CD4-positive, CD25-positive, alpha-beta regulatory T cell (primary cell): ENCODE measurements around the gene TRIM73. TPM values are rescaled to one million over a fixed set of nuclear protein-coding genes. Genes with fewer than 3 reads are reported as not detected.
"Not testable (repeated sequence)": the region's sequence is repeated elsewhere in the genome, so short reads cannot be mapped to it uniquely, and the experiment has no call there.

ENCODE experiments used
- ATAC-seq, 2 donors: fragments of 150-1000 bp; cut with Tn5 transposase; one replicate each; pipeline ENCODE4 v1.10.0; 2021; ENCODE audit warnings: low read depth in 2 of 2, moderate number of reproducible peaks in 2 of 2, moderate library complexity in 1 of 2
- DNase-seq, 3 donors: peaks; one replicate each; pipeline versions ENCODE4 v3.0.0 to v3.0.0-alpha.2; 2012 to 2022; ENCODE audit warnings: mixed read lengths in 1 of 3
- H3K27ac ChIP-seq: one replicate; pipeline ENCODE4 v1.7.0; 2013; ENCODE audit warnings: mild to moderate bottlenecking, low read length; ENCODE audit not compliant: insufficient read depth, poor library complexity, severe bottlenecking
- H3K27me3 ChIP-seq: one replicate; pipeline ENCODE4 v1.7.0; 2013; ENCODE audit warnings: low read length; ENCODE audit not compliant: control insufficient read depth, insufficient read depth
- H3K36me3 ChIP-seq: one replicate; pipeline ENCODE4 v1.7.0; 2013; ENCODE audit warnings: mild to moderate bottlenecking, low read length, moderate library complexity; ENCODE audit not compliant: control insufficient read depth, insufficient read depth
- H3K4me1 ChIP-seq: 2 replicates; pipeline ENCODE4 v1.7.0; 2013; ENCODE audit warnings: mild to moderate bottlenecking, low read length; ENCODE audit not compliant: insufficient read depth, control insufficient read depth, poor library complexity, severe bottlenecking
- H3K4me3 ChIP-seq: one replicate; pipeline ENCODE4 v1.7.0; 2013; ENCODE audit warnings: low read depth, mild to moderate bottlenecking, low read length, moderate library complexity
- H3K9me3 ChIP-seq, 2 experiments: 1 replicate in 1 of 2; 2 replicates in 1 of 2; pipeline ENCODE4 v1.7.0; 2013; ENCODE audit warnings: low read length in 2 of 2, mild to moderate bottlenecking in 1 of 2, moderate library complexity in 1 of 2; ENCODE audit not compliant: control insufficient read depth in 2 of 2
- H3K27ac Mint-ChIP-seq, 3 donors: one replicate each; pipeline ENCODE4 v1.8.0; 2020 to 2022; ENCODE audit warnings: mild to moderate bottlenecking in 3 of 3, mixed read lengths in 3 of 3, moderate library complexity in 2 of 3
- H3K27me3 Mint-ChIP-seq: one replicate; pipeline ENCODE4 v1.8.0; 2022; ENCODE audit warnings: mild to moderate bottlenecking, mixed read lengths
- H3K36me3 Mint-ChIP-seq: one replicate; pipeline ENCODE4 v1.8.0; 2020; ENCODE audit warnings: mixed read lengths
- H3K4me1 Mint-ChIP-seq, 4 donors: one replicate each; pipeline ENCODE4 v1.8.0; 2020 to 2022; ENCODE audit warnings: mixed read lengths in 4 of 4, mild to moderate bottlenecking in 1 of 4
- H3K4me3 Mint-ChIP-seq, 4 donors: one replicate each; pipeline ENCODE4 v1.8.0; 2020 to 2022; ENCODE audit warnings: mild to moderate bottlenecking in 4 of 4, mixed read lengths in 4 of 4, moderate library complexity in 3 of 4
- H3K9me3 Mint-ChIP-seq, 7 donors: one replicate each; pipeline ENCODE4 v1.8.0; 2020 to 2022; ENCODE audit warnings: mixed read lengths in 7 of 7, mild to moderate bottlenecking in 3 of 7, moderate library complexity in 2 of 7
- polyA plus RNA-seq, 4 donors: library from polyadenylated mRNA; unstranded; fragments of 300-500 nt; fragmentation: Illumina TruSeq; gene quantifications; one replicate each; pipeline ENCODE4 v1.2.3, GENCODE V29; 2021
- total RNA-seq: library from RNA; stranded (reverse); gene quantifications from one replicate; pipeline ENCODE4 v1.2.3, GENCODE V29; 2022

Gene TRIM73
- total and polyA plus RNA-seq, 5 donors from 2014 or later: 0.73 to 28.2 (median 0.81) TPM

DNA sequence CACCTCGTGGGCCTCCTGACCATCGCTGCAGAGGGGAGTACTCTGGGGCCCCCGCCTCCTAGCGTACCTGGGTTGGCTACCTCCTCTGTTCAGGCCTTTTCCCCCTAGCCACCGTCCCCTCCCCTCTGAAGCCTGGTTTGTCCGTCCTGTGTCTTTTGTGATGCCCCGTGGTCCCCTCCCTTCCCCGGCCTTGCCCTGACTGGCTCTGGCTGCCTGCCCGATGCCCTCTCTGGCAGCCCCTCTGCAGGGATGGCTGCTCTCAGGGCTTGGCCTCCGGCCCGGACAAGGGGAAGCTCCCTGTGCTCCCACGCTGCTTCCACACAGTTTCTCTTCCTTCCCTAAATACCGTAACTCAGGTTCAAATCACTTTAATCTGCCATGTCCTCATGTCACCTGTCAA lies 24.3 kb downstream of the TRIM73 start:
- ATAC-seq, H3K27me3 Mint-ChIP-seq, H3K4me1 Mint-ChIP-seq, H3K4me3 ChIP-seq, DNase-seq, H3K4me3 Mint-ChIP-seq, H3K27ac ChIP-seq, H3K9me3 ChIP-seq, H3K9me3 Mint-ChIP-seq, H3K27me3 ChIP-seq, H3K4me1 ChIP-seq: not testable (repeated sequence)
- H3K27ac Mint-ChIP-seq: peak overlapping the region in 2 of 3 donors; percentile 47 to 63
- H3K36me3 ChIP-seq: peaks cover 13% of the 10 kb centered on the region
- peaks cover 11% of the 10 kb centered on the region for H3K36me3 Mint-ChIP-seq

DNA sequence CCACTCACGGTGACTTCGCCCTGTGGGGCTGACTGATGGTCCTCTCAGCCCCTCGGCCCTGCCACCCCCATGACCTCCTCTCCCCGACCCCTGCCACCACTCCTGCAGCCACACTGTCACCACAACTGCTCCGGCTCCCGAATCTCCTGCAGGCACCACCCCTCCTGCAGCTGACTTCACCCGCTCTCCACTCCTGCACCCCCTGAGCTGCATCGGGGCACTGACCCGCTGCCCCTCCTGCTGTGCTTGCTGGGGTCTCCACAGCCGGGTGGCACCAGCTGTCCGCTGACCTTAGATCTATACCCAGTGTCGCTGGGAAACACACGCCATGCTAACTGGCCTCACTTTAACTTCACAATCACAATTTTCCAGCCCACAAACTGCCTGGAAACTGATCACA lies 24.7 kb downstream of the TRIM73 start:
- H3K27ac Mint-ChIP-seq: peak overlapping the region; percentile 47 to 86 (median 76)
- H3K36me3 Mint-ChIP-seq: peaks cover 11% of the 10 kb centered on the region

DNA sequence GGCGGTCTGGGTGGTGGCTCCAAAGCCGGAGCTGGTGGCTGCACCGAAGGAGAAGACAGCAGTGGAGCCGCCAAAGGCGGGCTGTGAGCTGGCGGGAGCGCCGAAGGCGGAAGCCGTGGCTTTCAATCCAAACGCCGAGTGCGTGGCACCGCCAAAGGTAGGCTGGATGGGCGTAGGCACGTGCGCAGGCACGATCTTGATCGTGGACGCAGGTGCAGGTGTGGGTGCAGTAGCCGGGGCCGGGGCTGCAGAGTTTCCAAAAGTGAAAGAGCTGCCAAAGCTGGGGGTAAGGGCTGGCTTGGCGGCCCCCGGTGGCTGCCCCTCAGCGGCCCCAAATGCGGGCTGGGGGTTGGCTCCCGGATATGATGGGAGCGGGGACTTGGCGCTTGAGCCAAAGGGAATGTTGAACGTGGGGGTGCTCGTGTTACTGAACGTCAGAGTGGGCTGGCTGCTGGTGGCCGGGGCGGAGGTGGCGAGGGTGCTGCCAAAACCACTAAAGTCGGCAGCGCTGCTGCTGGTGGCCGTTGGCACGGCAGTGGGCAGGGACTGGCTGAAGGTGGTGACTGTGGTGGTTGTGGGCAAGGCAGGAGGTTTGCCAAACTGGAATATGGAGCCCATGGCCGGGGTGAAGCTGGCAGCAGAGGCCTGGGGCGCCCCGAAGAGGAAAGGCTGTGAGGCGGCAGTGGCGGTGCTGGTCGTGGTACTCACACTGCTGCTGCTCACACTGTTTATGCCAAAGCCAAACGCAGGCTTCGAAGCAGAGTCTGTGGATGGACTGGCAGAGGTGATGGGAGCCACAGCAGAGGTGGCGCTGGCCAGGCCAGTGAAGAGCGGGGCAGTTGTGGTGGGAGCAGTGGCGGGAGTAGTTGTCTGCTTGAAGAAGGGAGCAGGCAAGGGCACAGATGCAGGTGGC lies 26.6 kb downstream of the TRIM73 start:
- not testable (repeated sequence) for H3K27ac Mint-ChIP-seq, H3K4me1 Mint-ChIP-seq, H3K9me3 ChIP-seq, ATAC-seq, H3K27me3 ChIP-seq, H3K4me3 ChIP-seq, H3K27ac ChIP-seq, H3K4me1 ChIP-seq, H3K9me3 Mint-ChIP-seq, H3K4me3 Mint-ChIP-seq, H3K27me3 Mint-ChIP-seq, DNase-seq
- peaks cover 15% of the 10 kb centered on the region for H3K36me3 ChIP-seq
- peaks cover 11% of the 10 kb centered on the region for H3K36me3 Mint-ChIP-seq

More for the DNA sequence above, 24.7 kb downstream of the TRIM73 start:
- ATAC-seq, H3K4me3 Mint-ChIP-seq, H3K27ac ChIP-seq, H3K4me1 Mint-ChIP-seq, H3K27me3 ChIP-seq, H3K27me3 Mint-ChIP-seq, DNase-seq, H3K4me1 ChIP-seq, H3K9me3 ChIP-seq, H3K9me3 Mint-ChIP-seq, H3K4me3 ChIP-seq: not testable (repeated sequence)
- peaks cover 15% of the 10 kb centered on the region for H3K36me3 ChIP-seq

DNA sequence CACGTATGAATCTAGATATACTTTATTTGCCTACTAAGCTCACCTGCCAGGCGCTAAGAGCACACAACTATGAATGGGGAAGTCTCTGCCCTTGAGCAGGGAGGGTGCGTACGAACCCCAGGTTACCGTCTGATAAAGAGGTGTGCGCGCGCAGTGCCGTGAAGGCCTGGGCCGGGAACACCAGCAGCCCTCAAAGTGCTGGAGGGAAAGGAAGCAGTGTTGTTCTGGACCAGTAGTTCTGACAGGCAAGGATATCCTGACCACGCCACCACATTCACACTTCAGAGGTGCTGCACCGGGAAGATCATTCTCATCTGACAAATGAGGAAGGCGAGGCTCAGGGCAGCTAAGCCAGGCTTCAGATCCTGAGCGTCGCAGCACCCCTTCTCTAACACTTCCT lies 28.1 kb downstream of the TRIM73 start:
- H3K27me3 ChIP-seq, H3K9me3 ChIP-seq, H3K9me3 Mint-ChIP-seq, H3K4me3 ChIP-seq, H3K4me1 ChIP-seq, H3K27me3 Mint-ChIP-seq, H3K4me3 Mint-ChIP-seq, ATAC-seq, H3K27ac Mint-ChIP-seq, DNase-seq, H3K27ac ChIP-seq: not testable (repeated sequence)
- H3K4me1 Mint-ChIP-seq: peaks cover 3 to 16% (median 11%) of the 10 kb centered on the region in 4 donors
- H3K36me3 Mint-ChIP-seq: peaks cover 14% of the 10 kb centered on the region
- peaks cover 15% of the 10 kb centered on the region for H3K36me3 ChIP-seq

DNA sequence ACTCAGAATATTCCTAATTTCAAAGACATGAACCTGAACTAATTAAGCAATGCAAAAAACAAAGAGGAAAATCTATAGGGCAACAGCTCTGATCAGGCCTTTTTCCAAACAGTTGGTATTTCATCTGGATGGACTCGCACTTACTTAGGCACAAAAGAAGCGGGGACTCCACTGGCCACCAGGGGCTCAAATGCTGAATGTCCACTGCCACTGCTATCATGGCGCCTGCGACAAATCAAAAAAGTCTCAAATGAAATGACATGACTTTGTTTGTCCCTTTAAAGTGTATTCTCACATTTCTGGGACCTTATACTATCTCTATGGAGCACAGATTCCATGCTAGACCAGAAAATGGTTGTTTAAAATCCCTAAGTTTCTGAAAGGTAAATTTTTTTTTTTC lies 43.6 kb downstream of the TRIM73 start:
- not testable (repeated sequence) for H3K9me3 Mint-ChIP-seq, ATAC-seq, H3K27me3 Mint-ChIP-seq, H3K27me3 ChIP-seq, H3K9me3 ChIP-seq, DNase-seq, H3K27ac ChIP-seq, H3K4me3 ChIP-seq, H3K4me1 ChIP-seq
- Mint-ChIP-seq H3K4me1 (peaks cover 5 to 45% (median 15%) of the 10 kb centered on the region in 4 donors), H3K36me3 (peaks cover 46% of the 10 kb centered on the region), H3K27ac (peak overlapping the region in 2 of 3 donors; percentile 80 to 82), H3K4me3 (peak overlapping the region in 3 of 4 donors; percentile 46 to 78 (median 63))
- H3K36me3 ChIP-seq: peaks cover 52% of the 10 kb centered on the region

DNA sequence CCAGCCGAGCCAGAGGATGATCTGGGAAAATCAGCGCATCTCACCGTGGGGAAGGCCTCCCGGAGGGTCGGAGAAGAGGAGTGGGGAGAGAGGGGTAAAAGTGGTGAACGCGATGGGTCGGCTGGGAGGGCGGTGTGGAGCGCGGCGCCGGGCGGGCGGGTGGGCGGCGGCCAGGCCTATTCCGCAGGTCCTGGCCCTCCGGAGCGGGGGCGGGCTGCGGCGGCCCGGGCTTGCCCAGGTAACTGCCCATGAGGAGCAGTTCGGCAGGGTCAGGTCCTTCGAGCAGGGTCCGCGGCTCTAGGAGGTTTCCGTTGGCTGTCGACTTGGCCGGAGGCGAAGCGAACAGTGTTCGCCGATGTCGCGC lies 46.7 kb downstream of the TRIM73 start:
- H3K9me3 Mint-ChIP-seq, H3K27me3 ChIP-seq, DNase-seq, H3K4me1 ChIP-seq, H3K27me3 Mint-ChIP-seq, H3K9me3 ChIP-seq: not testable (repeated sequence)
- H3K4me3 ChIP-seq: peak overlapping the region; percentile 62
- peaks cover 0 to 29% (median 15%) of the 10 kb centered on the region in 4 donors for H3K4me1 Mint-ChIP-seq
- ATAC-seq: peak; percentile 17 to 27
- H3K36me3 ChIP-seq: peaks cover 26% of the 10 kb centered on the region
- peak overlapping the region; percentile 79 to 94 (median 90) for H3K4me3 Mint-ChIP-seq
- H3K36me3 Mint-ChIP-seq: peaks cover 25% of the 10 kb centered on the region
- peak overlapping the region; percentile 41 for H3K27ac ChIP-seq
- peak overlapping the region in 2 of 3 donors; percentile 32 to 90 for H3K27ac Mint-ChIP-seq

DNA sequence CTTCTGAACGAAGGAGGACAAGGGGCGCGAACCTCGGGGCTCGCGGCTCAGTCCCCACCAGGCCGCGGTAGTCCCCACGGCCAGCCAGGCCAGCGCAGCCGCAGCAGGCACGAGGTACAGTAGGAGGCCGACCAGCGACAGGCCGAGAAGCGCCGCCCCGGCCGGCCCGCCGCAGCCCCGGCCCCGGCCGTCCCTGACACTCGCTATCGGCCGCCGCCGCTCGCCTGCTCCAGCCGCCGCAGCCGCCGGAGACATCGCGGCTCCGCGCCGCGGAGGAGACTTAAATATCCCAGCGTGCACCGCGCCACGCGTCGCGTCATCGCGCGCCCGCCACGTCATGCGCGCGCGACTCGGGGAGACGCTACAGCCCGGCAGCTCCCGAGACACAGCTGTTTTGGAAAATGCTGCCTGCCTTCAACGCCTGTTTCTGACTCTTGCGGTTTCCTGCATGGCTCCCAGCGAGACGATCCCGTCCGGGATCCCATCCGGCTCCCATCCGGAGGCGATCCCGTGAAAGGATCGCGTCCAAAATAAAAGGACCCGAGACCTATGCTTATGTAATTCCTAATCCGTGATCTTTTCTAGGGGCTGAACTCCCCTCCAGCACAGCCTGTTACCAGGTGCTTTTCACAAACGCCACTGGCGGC lies 47.2 kb downstream of the TRIM73 start:
- peak; percentile 95 to 98 for ATAC-seq
- DNase-seq: peak; percentile 12 to 65 (median 23)
- Mint-ChIP-seq H3K27ac (peak overlapping the region; percentile 84 to 94 (median 94)), H3K4me1 (peaks cover 0 to 29% (median 15%) of the 10 kb centered on the region in 4 donors), H3K4me3 (peak overlapping the region; percentile 88 to 98 (median 95)), H3K36me3 (peaks cover 25% of the 10 kb centered on the region)
- H3K27me3 ChIP-seq, H3K9me3 ChIP-seq, H3K27me3 Mint-ChIP-seq, H3K4me1 ChIP-seq, H3K9me3 Mint-ChIP-seq: not testable (repeated sequence)
- Histone ChIP-seq H3K4me3 (peak overlapping the region; percentile 75), H3K27ac (peak overlapping the region; percentile 66), H3K36me3 (peaks cover 22% of the 10 kb centered on the region)
